Measurements from ENCODE around the gene ARMC5. TPM values are rescaled to one million over a fixed set of nuclear protein-coding genes. Genes with fewer than 3 reads are reported as not detected.
"Not testable (repeated sequence)": the region's sequence is repeated elsewhere in the genome, so short reads cannot be mapped to it uniquely, and the experiment has no call there.

ARMC5 gene
- total RNA-seq, 4 donors from 2014 or later, result 12.4 to 20.4 (median 17.6) TPM

- TF ChIP-seq POLR2A (IDR thresholded peaks at IDR 0.05), result no peak
- TF ChIP-seq CTCF (IDR thresholded peaks at IDR 0.05), result no peak
- H3K4me3 ChIP-seq, result no peak overlapping the region
- H3K9me3 ChIP-seq, result no peaks in the 10 kb centered on the region
- no peaks in the 10 kb centered on the region for H3K27me3 ChIP-seq
- DNase-seq, result peak in 1 of 3 donors; percentile 36
- no peak overlapping the region for H3K27ac ChIP-seq
- H3K36me3 ChIP-seq, result no peaks in the 10 kb centered on the region
- H3K4me1 ChIP-seq, result no peaks in the 10 kb centered on the region
Observed at GRCh38 chr16:31435341-31436220, 23.7 kb upstream of the ARMC5 start.

- Histone ChIP-seq H3K4me1 (no peaks in the 10 kb centered on the region), H3K4me3 (no peak overlapping the region), H3K9me3 (no peaks in the 10 kb centered on the region), H3K27me3 (no peaks in the 10 kb centered on the region), H3K27ac (no peak overlapping the region), H3K36me3 (no peaks in the 10 kb centered on the region)
- TF ChIP-seq CTCF (IDR thresholded peaks at IDR 0.05), result no peak
- no peak for TF ChIP-seq POLR2A (IDR thresholded peaks at IDR 0.05)
- DNase-seq, result peak in 1 of 3 donors; percentile 46
Observed at GRCh38 chr16:31436221-31437045, 22.9 kb upstream of the ARMC5 start.

GRCh38 chr16:31438414-31438813, 20.9 kb upstream of the ARMC5 start:
- no peaks in the 10 kb centered on the region for H3K27me3 ChIP-seq
- no peaks in the 10 kb centered on the region for H3K9me3 ChIP-seq
- DNase-seq, result no peak
- no peak for TF ChIP-seq CTCF (IDR thresholded peaks at IDR 0.05)
- TF ChIP-seq POLR2A (IDR thresholded peaks at IDR 0.05), result no peak
- peaks cover 0 to 8% (median 4%) of the 10 kb centered on the region in 4 donors for H3K4me1 ChIP-seq
- no peaks in the 10 kb centered on the region for H3K36me3 ChIP-seq
- no peak overlapping the region for H3K4me3 ChIP-seq
- no peak overlapping the region for H3K27ac ChIP-seq

GRCh38 chr16:31439023-31439422, 20.3 kb upstream of the ARMC5 start:
- H3K4me1 ChIP-seq, DNase-seq, H3K27ac ChIP-seq, H3K9me3 ChIP-seq, H3K27me3 ChIP-seq, H3K36me3 ChIP-seq, H3K4me3 ChIP-seq: not testable (repeated sequence)

GRCh38 chr16:31439519-31439918, 19.8 kb upstream of the ARMC5 start:
- Histone ChIP-seq H3K27me3 (no peaks in the 10 kb centered on the region), H3K27ac (no peak overlapping the region), H3K4me3 (no peak overlapping the region), H3K9me3 (no peaks in the 10 kb centered on the region), H3K4me1 (peaks cover 0 to 8% (median 4%) of the 10 kb centered on the region in 4 donors), H3K36me3 (no peaks in the 10 kb centered on the region)
- TF ChIP-seq CTCF (IDR thresholded peaks at IDR 0.05) (no peak), POLR2A (IDR thresholded peaks at IDR 0.05) (no peak)
- no peak for DNase-seq
